H4 (cell line): ENCODE results near the gene PCBP3. TPM values are rescaled to one million over a fixed set of nuclear protein-coding genes. Genes with fewer than 3 reads are reported as not detected.
A peak's percentile ranks its signal among the peaks of the same experiment; 100 is the strongest.
"Not testable (repeated sequence)": the region's sequence is repeated elsewhere in the genome, so short reads cannot be mapped to it uniquely, and the experiment has no call there.

Experiments
- DNase-seq: peaks from one replicate; pipeline ENCODE4 v3.0.0-alpha.2; 2015; ENCODE audit warnings: low spot score
- total RNA-seq: library from RNA; depleted of rRNA; stranded (reverse); fragments of >200 nt; shearing (Covaris generic); gene quantifications from 2 replicates; pipeline ENCODE4 v1.2.3, GENCODE V29; 2014

Gene PCBP3
- total RNA-seq, 1 experiment from 2014 or later = 6.1 TPM

- no peak for DNase-seq
Measured at GRCh38 chr21:45945066-45945867, 301.7 kb downstream of the PCBP3 start.

GRCh38 chr21:45945868-45946210 lies 302.3 kb downstream of the PCBP3 start:
- DNase-seq = no peak

GRCh38 chr21:45947296-45947695 lies 303.8 kb downstream of the PCBP3 start:
- DNase-seq = no peak

GRCh38 chr21:45947716-45948255 lies 304.3 kb downstream of the PCBP3 start:
- no peak for DNase-seq

GRCh38 chr21:45948576-45949141 lies 305.1 kb downstream of the PCBP3 start:
- DNase-seq = no peak

- DNase-seq = no peak
Measured at GRCh38 chr21:45949928-45950739, 306.6 kb downstream of the PCBP3 start.

GRCh38 chr21:45950740-45951515 lies 307.4 kb downstream of the PCBP3 start:
- peak; percentile 63 for DNase-seq

- no peak for DNase-seq
Measured at GRCh38 chr21:45951676-45952075, 308.2 kb downstream of the PCBP3 start.

GRCh38 chr21:45952527-45952926 lies 309.0 kb downstream of the PCBP3 start:
- not testable (repeated sequence) for DNase-seq

GRCh38 chr21:45952974-45953373 lies 309.4 kb downstream of the PCBP3 start:
- no peak for DNase-seq

GRCh38 chr21:45954261-45954660 lies 310.7 kb downstream of the PCBP3 start:
- no peak for DNase-seq

GRCh38 chr21:45954921-45955320 lies 311.4 kb downstream of the PCBP3 start:
- DNase-seq = no peak

GRCh38 chr21:45957551-45957950 lies 314.0 kb downstream of the PCBP3 start:
- no peak for DNase-seq

GRCh38 chr21:45957981-45958600 lies 314.6 kb downstream of the PCBP3 start:
- DNase-seq = no peak

- no peak for DNase-seq
Measured at GRCh38 chr21:45959182-45959581, 315.7 kb downstream of the PCBP3 start.

GRCh38 chr21:45959779-45960390 lies 316.4 kb downstream of the PCBP3 start:
- DNase-seq = no peak

- not testable (repeated sequence) for DNase-seq
Measured at GRCh38 chr21:45961408-45961807, 317.9 kb downstream of the PCBP3 start.

- no peak for DNase-seq
Measured at GRCh38 chr21:45962531-45963231, 319.2 kb downstream of the PCBP3 start.

GRCh38 chr21:45963232-45963570 lies 319.7 kb downstream of the PCBP3 start:
- no peak for DNase-seq

- no peak for DNase-seq
Measured at GRCh38 chr21:45964649-45965048, 321.1 kb downstream of the PCBP3 start.
